KMS-11 (cell line): ENCODE data around the gene ISYNA1.

Experiments
- H2AFZ ChIP-seq: fragments of 200-600 bp; sonication (generic); 2 replicates; pipeline ENCODE4 v1.6.1; 2016; ENCODE audit warnings: antibody characterized with exemption, mixed run types, low read depth
- H3K27ac ChIP-seq: fragments of 200-600 bp; sonication (generic); 2 replicates; pipeline ENCODE4 v1.6.1; 2016; ENCODE audit warnings: mild to moderate bottlenecking, mixed run types
- H3K27me3 ChIP-seq: fragments of 200-600 bp; sonication (generic); 2 replicates; pipeline ENCODE4 v1.6.1; 2017; ENCODE audit warnings: mild to moderate bottlenecking, low read depth, mixed run types, moderate library complexity; ENCODE audit not compliant: insufficient read depth
- H3K36me3 ChIP-seq: fragments of 200-600 bp; sonication (generic); 2 replicates; pipeline ENCODE4 v1.6.1; 2017; ENCODE audit warnings: mild to moderate bottlenecking, mixed run types; ENCODE audit not compliant: insufficient read depth
- H3K4me1 ChIP-seq: fragments of 200-600 bp; sonication (generic); 2 replicates; pipeline ENCODE4 v1.6.1; 2016; ENCODE audit warnings: mild to moderate bottlenecking, low read depth, mixed run types; ENCODE audit not compliant: poor library complexity, severe bottlenecking
- H3K4me2 ChIP-seq: fragments of 200-600 bp; sonication (generic); 2 replicates; pipeline ENCODE4 v1.7.0; 2016; ENCODE audit warnings: mild to moderate bottlenecking, mixed run types
- H3K4me3 ChIP-seq: fragments of 200-600 bp; sonication (generic); IDR thresholded peaks from 2 replicates; pipeline ENCODE4 v1.6.1; 2017; ENCODE audit warnings: low read depth, low read length, mixed read lengths; ENCODE audit not compliant: insufficient read depth
- H3K79me2 ChIP-seq: fragments of 200-600 bp; sonication (generic); 2 replicates; pipeline ENCODE4 v1.6.1; 2016; ENCODE audit warnings: low read depth, mixed run types; ENCODE audit not compliant: insufficient read depth
- H3K9ac ChIP-seq: fragments of 200-600 bp; sonication (generic); 2 replicates; pipeline ENCODE4 v1.6.1; 2016; ENCODE audit warnings: mild to moderate bottlenecking, mixed run types
- H4K20me1 ChIP-seq: fragments of 200-600 bp; sonication (generic); 2 replicates; pipeline ENCODE4 v1.6.1; 2016; ENCODE audit warnings: mild to moderate bottlenecking, mixed run types; ENCODE audit not compliant: insufficient read depth
- TF ChIP-seq, protein P1 (sequence below): fragments of 200-600 bp; sonication (generic); conservative IDR thresholded peaks from 2 replicates; pipeline ENCODE4 v1.6.1; 2017; ENCODE audit warnings: low read depth, mild to moderate bottlenecking, antibody characterized with exemption, low read length, moderate library complexity, mixed read lengths

ISYNA1 gene

DNA sequence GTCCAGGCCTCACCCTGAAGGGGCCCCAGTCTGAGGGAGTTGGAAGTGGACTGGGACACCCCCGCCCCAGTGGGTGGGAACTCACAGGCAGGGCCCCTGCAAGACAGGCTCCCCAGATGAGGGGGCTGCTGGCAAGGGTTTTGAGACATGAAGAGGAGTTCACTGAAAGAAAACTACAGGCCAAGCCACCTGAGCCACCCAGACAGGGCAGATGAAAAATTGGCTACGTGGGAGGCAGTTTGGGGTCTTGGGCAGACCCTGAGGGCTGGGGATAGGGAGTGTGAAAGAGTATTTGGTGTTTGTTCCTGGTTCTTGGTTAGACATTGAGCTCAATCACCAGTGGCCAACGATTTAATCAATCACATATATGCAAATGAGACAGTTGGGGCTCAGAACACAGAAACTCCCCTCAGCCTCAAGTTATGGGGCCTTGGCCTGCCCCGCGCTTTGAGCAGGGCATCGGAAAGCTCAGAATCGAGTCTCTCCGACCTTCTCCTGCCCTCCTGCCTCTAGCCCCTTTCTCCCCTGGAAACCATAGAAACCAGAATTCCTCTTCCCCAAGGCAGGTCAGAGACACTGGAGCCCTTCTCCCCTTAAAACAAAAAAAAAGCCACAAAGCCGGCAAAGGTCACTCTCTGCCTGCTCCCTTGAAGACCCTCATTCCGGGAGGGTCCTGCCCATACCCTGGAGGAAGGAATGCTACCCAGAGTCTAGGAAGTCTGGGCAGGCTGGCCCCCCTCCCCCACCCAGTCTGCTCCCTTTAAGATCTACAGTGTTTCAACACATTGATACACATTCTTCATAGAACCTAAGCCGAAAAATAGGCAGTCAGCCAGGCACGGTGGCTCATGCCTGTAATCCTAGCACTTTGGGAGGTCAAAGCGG lies 1.3 kb upstream of the ISYNA1 start:
- H3K4me3 ChIP-seq = no peak overlapping the region
- H2AFZ ChIP-seq = no peak overlapping the region
- H3K4me2 ChIP-seq = no peak overlapping the region
- no peak overlapping the region for H3K27ac ChIP-seq
- no peaks in the 10 kb centered on the region for H3K36me3 ChIP-seq
- no peaks in the 10 kb centered on the region for H3K27me3 ChIP-seq
- H3K4me1 ChIP-seq = peaks cover under 1% of the 10 kb centered on the region
- H3K9ac ChIP-seq = no peak overlapping the region
- H3K79me2 ChIP-seq = no peaks in the 10 kb centered on the region
- TF ChIP-seq, protein P1, sequence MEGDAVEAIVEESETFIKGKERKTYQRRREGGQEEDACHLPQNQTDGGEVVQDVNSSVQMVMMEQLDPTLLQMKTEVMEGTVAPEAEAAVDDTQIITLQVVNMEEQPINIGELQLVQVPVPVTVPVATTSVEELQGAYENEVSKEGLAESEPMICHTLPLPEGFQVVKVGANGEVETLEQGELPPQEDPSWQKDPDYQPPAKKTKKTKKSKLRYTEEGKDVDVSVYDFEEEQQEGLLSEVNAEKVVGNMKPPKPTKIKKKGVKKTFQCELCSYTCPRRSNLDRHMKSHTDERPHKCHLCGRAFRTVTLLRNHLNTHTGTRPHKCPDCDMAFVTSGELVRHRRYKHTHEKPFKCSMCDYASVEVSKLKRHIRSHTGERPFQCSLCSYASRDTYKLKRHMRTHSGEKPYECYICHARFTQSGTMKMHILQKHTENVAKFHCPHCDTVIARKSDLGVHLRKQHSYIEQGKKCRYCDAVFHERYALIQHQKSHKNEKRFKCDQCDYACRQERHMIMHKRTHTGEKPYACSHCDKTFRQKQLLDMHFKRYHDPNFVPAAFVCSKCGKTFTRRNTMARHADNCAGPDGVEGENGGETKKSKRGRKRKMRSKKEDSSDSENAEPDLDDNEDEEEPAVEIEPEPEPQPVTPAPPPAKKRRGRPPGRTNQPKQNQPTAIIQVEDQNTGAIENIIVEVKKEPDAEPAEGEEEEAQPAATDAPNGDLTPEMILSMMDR = no peak
- H4K20me1 ChIP-seq = no peaks in the 10 kb centered on the region

DNA sequence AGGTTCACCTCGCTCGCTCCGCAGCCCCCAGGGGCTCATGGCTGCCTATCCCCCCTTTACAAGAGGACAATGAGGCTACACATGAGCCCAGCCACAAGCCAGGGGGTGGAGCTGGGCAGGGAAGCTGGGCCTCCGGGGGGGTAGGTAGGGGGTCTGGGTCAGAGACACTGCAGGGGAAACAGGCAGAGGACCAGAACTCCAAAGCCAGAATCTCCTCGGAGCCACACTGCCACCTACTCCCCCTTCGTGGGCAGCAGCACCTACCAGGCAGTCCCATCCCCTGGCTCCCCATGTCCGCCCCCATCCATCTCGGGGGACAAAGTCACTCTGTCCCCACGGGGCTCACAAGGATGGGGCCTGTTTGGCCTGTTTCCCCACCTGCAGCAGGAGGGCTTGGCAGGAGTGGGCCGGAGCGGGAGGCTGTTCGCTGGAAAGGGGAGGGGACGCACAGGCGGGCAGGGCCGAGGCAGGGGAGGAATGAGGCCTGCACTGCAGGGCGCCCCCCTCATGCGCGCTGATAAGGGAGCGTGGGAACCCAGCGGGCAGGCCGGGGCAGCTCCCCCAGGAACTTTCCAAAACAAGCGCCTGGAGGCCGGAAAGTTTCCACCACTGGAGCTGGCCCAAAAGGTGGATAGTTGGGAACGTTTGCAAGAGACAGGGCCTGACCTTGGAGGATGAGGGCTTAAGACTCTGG lies 545 bp upstream of the ISYNA1 start:
- Histone ChIP-seq H3K9ac (no peak overlapping the region), H2AFZ (no peak overlapping the region), H3K36me3 (no peaks in the 10 kb centered on the region), H3K27me3 (no peaks in the 10 kb centered on the region), H3K4me1 (peaks cover 4% of the 10 kb centered on the region), H4K20me1 (no peaks in the 10 kb centered on the region), H3K27ac (no peak overlapping the region), H3K4me2 (no peak overlapping the region), H3K4me3 (no peak overlapping the region), H3K79me2 (no peaks in the 10 kb centered on the region)
- TF ChIP-seq, protein P1 = no peak

DNA sequence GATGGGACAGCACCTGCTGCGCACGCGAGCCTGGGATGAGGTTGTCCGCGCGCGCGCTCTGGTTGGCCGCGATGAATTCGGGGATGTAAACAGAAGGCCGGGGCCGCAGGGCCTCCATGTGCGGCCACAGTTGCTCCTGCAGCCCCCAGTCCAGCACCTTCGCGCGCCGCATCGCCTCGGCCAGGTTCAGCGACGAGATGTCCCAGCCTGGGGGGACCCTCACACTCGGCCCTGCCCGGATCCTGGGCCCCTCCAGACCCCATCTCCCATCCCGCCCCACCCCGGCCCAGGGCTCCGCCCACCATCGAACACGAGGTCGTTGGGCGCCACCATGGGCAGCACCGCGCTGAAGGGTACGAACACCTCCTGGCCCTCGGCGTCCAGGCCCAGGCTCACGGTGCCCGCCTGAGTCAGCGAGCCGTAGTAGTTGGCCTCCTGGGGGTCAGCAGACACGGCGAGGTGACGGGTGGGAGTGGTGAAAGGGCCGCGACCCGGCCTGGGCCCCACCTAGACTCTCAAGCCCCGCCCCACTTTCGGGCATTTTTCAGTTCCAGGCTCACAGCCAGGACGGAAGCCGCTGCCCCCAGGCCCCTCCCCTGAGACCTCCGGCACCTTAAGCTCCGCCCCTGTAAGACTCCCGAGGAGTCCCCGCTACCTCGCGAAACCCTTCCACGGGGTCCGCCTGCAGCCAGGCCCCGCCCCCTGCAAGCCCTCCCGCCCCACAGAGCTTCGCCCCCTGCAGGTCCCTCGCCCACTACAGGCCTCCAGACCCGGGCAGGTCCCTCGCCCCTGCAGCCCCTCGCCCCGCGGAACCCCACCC lies 1.1 kb downstream of the ISYNA1 start:
- Histone ChIP-seq H3K4me1 (peaks cover 6% of the 10 kb centered on the region), H3K79me2 (no peaks in the 10 kb centered on the region), H3K27ac (no peak overlapping the region), H3K9ac (no peak overlapping the region), H3K36me3 (no peaks in the 10 kb centered on the region), H3K4me3 (no peak overlapping the region), H2AFZ (no peak overlapping the region; the same call in 1 of the 2 replicates), H4K20me1 (no peaks in the 10 kb centered on the region), H3K27me3 (no peaks in the 10 kb centered on the region), H3K4me2 (no peak overlapping the region)
- TF ChIP-seq, protein P1 = no peak

DNA sequence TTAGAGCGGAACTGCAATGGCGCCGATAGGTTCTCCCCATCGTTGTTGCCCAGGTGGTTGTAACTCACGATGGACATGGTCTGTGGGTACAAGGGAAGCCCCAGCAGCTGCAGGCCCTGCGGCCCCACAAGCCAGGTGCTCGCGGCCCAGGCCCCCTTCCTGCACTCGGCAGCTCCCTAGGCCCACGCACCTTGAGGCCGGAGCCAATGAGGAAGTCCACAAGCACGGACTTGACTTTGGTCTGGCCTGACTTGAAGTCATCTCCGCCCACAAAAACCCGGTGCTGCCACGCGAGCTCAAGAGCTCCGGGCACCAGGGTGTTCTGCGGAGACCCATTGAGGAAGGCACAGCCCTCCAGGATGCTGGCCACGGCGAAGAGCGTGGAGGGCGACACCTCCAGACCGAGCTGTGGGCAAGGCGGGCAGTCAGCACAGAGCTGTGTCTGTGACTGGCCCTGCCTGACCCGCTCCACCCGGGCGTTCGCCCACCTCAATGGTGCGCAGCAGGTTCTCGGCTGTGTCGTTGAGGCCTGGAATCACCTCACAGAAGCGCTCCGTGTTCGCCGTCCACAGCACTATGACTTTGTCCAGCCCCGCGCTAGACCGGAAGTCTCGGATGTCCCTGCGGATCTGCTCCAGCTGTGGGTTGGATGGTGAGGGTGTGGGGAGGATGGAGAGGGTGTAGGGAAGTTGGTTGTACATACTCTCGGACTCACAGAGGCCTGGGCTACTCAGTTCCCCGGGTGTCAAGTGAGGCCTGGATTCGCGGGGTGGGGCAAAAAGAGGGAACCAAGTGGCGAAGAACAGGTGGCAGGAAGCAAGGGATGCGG lies 1.9 kb downstream of the ISYNA1 start:
- Histone ChIP-seq H2AFZ (no peak overlapping the region), H3K4me3 (no peak overlapping the region), H3K9ac (no peak overlapping the region), H3K27me3 (no peaks in the 10 kb centered on the region), H3K4me2 (no peak overlapping the region), H4K20me1 (no peaks in the 10 kb centered on the region), H3K27ac (no peak overlapping the region), H3K4me1 (peaks cover 6% of the 10 kb centered on the region), H3K36me3 (no peaks in the 10 kb centered on the region), H3K79me2 (no peaks in the 10 kb centered on the region)
- TF ChIP-seq, protein P1 = no peak
